SJCRH30 (cell line): Measurements from ENCODE around the gene YARS2. TPM values are rescaled to one million over a fixed set of nuclear protein-coding genes. Genes with fewer than 3 reads are reported as not detected.

Experiments
- DNase-seq, 2 experiments: peaks; one replicate each; pipeline ENCODE4 v3.0.0-alpha.2; 2015 to 2020
- H3K27ac ChIP-seq: fragments of 250-450 bp; sonication (Bioruptor Pico); 2 replicates; pipeline ENCODE4 v1.5.1; 2020; ENCODE audit warnings: mild to moderate bottlenecking, moderate library complexity
- H3K27me3 ChIP-seq: fragments of 250-450 bp; sonication (Bioruptor Pico); 2 replicates; pipeline ENCODE4 v1.5.1; 2020; ENCODE audit warnings: mild to moderate bottlenecking, moderate library complexity
- H3K36me3 ChIP-seq: fragments of 250-450 bp; sonication (Bioruptor Pico); 2 replicates; pipeline ENCODE4 v1.5.1; 2020; ENCODE audit warnings: mild to moderate bottlenecking, moderate library complexity
- H3K4me1 ChIP-seq: fragments of 250-450 bp; sonication (Bioruptor Pico); 2 replicates; pipeline ENCODE4 v1.5.1; 2020; ENCODE audit warnings: mild to moderate bottlenecking, moderate library complexity
- H3K4me3 ChIP-seq: fragments of 250-450 bp; sonication (Bioruptor Pico); 2 replicates; pipeline ENCODE4 v1.5.1; 2020; ENCODE audit warnings: mild to moderate bottlenecking, moderate library complexity
- H3K9me3 ChIP-seq: fragments of 250-450 bp; sonication (Bioruptor Pico); replicated peaks from 2 replicates; pipeline ENCODE4 v1.5.1; 2020; ENCODE audit warnings: mild to moderate bottlenecking, moderate library complexity
- total RNA-seq: library from RNA; depleted of rRNA; stranded (reverse); fragments of >200 nt; shearing (Covaris generic); gene quantifications from 2 replicates; pipeline ENCODE4 v1.2.3, GENCODE V29; 2014

YARS2 gene
- total RNA-seq, 1 experiment from 2014 or later = 28.8 TPM

DNA sequence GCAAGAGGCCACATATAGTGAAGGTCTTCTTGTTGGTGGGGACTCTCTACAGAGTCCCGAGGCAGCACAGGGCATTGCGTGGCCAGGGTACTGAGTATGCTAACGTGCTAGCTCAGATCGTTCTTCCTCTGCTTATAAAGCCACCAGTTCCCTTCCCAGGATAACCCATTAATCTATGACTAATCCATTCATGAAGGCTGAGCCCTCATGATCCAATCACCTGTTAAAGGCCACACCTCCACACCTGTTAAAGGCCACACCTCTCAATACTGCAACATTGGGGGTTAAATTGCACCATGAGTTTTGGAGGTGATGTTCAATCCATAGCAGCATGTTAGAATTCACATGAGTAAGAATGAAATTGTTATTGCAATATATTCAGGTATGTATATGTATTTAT, 12.8 kb upstream of the YARS2 start:
- no peaks in the 10 kb centered on the region for H3K9me3 ChIP-seq
- no peaks in the 10 kb centered on the region for H3K4me1 ChIP-seq
- no peak overlapping the region for H3K4me3 ChIP-seq
- H3K27ac ChIP-seq = no peak overlapping the region
- no peak for DNase-seq
- peaks cover 3% of the 10 kb centered on the region; the same call in 1 of the 2 replicates for H3K27me3 ChIP-seq
- H3K36me3 ChIP-seq = no peaks in the 10 kb centered on the region

DNA sequence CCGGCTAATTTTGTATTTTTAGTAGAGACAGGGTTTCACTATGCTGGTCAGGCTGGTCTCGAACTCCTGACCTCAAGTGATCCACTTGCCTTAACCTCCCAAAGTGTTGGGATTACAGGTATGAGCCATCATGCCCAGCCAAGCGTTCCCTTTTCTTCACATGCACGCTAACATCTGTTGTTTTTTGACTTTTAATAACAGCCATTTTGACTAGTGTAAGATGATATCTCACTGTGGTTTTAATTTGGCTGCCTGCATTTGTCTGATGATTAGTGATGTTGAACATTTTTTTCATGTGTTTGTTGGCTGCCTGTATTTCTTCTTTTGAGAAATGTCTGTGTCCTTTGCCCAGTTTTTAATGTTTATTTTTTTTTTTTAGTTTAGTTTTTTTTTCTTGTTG, 10.2 kb upstream of the YARS2 start:
- H3K9me3 ChIP-seq = no peaks in the 10 kb centered on the region
- H3K27me3 ChIP-seq = no peaks in the 10 kb centered on the region
- H3K4me1 ChIP-seq = no peaks in the 10 kb centered on the region
- no peak overlapping the region for H3K4me3 ChIP-seq
- DNase-seq = peak in 1 of 2 experiments; percentile 29
- no peaks in the 10 kb centered on the region for H3K36me3 ChIP-seq
- H3K27ac ChIP-seq = no peak overlapping the region

- H3K27me3 ChIP-seq = no peaks in the 10 kb centered on the region
- no peaks in the 10 kb centered on the region for H3K4me1 ChIP-seq
- no peaks in the 10 kb centered on the region for H3K9me3 ChIP-seq
- no peaks in the 10 kb centered on the region for H3K36me3 ChIP-seq
- DNase-seq = no peak
- H3K4me3 ChIP-seq = no peak overlapping the region
- no peak overlapping the region for H3K27ac ChIP-seq
Measured at GRCh38 chr12:32761716-32762115, 6.0 kb upstream of the YARS2 start.

DNA sequence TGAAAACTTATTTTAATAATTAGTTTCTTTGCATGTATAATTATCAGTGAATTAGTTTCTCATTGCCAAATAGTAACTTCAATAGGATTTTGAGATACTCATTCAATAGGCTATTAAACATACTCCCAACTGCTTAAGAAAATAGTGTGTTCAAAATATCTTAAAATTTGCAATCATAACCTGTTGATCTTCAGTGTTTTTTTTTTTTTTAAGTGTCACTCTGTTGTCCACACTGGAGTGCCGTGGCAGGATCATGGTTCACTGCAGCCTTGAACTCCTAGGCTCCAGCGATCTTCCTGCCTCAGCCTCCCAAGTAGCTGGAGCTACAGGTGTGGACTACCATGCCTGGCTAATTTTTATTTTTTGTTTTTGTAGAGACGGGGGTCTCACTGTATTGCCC, 1.5 kb upstream of the YARS2 start:
- Histone ChIP-seq H3K27ac (no peak overlapping the region), H3K36me3 (peaks cover 10% of the 10 kb centered on the region), H3K27me3 (no peaks in the 10 kb centered on the region), H3K9me3 (no peaks in the 10 kb centered on the region), H3K4me3 (no peak overlapping the region), H3K4me1 (peaks cover 5% of the 10 kb centered on the region; the same call in 1 of the 2 replicates)
- DNase-seq = no peak

GRCh38 chr12:32756476-32757066, 874 bp upstream of the YARS2 start:
- Histone ChIP-seq H3K27me3 (no peaks in the 10 kb centered on the region), H3K36me3 (peaks cover 12% of the 10 kb centered on the region), H3K9me3 (no peaks in the 10 kb centered on the region), H3K27ac (no peak overlapping the region), H3K4me1 (peaks cover 5% of the 10 kb centered on the region; the same call in 1 of the 2 replicates), H3K4me3 (peak overlapping the region; percentile 98)
- no peak for DNase-seq

GRCh38 chr12:32755051-32755653, 545 bp downstream of the YARS2 start:
- H3K27me3 ChIP-seq = no peaks in the 10 kb centered on the region
- peak; percentile 90 to 91 for DNase-seq
- H3K4me3 ChIP-seq = peak overlapping the region; percentile 98
- peaks cover 20% of the 10 kb centered on the region for H3K36me3 ChIP-seq
- H3K4me1 ChIP-seq = peaks cover 5% of the 10 kb centered on the region; the same call in 1 of the 2 replicates
- peak overlapping the region; percentile 91 for H3K27ac ChIP-seq
- H3K9me3 ChIP-seq = no peaks in the 10 kb centered on the region

DNA sequence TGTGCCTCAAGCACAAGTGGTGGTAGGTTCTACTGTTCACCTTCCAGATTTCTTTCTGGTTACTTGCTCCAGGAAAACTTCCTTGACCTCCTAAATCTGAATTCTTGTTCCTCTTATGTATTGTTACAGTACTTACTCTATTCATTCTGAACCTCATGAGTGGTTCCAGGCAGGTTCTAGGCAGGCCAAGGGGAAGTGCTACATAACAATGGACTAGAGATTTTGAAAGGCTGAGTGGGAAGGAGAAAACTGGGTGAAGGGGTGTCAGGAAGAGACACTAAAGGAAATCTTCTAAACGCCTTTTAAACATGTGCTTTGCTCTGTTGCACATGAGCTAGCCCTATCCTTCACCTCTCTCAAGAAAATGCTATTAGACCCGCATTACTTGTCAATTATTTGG, 1.6 kb downstream of the YARS2 start:
- Histone ChIP-seq H3K36me3 (peaks cover 31% of the 10 kb centered on the region), H3K27ac (no peak overlapping the region), H3K4me3 (peak overlapping the region; percentile 98), H3K27me3 (no peaks in the 10 kb centered on the region), H3K4me1 (peaks cover 5% of the 10 kb centered on the region; the same call in 1 of the 2 replicates), H3K9me3 (no peaks in the 10 kb centered on the region)
- DNase-seq = peak in 1 of 2 experiments; percentile 4

DNA sequence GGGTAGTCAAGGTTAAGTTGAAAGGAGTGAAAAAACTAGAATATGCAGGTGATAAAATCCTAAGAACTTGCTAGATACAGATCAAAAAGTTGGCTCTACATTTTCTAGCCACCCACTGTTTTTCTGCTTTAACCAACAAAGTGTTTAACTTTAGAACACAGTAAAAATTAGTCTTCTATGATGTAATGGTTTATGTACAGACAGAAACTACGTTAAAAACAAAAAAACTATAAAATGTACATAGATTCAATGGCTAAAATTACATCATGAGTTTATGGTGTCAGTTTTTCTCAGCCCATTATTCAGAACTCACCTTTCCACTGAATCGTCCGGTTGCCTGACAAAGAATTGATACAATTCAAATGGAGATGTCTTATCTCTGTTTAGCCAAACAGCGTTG, 2.1 kb downstream of the YARS2 start:
- peaks cover 5% of the 10 kb centered on the region; the same call in 1 of the 2 replicates for H3K4me1 ChIP-seq
- no peak overlapping the region for H3K27ac ChIP-seq
- no peak for DNase-seq
- H3K4me3 ChIP-seq = no peak overlapping the region
- no peaks in the 10 kb centered on the region for H3K27me3 ChIP-seq
- peaks cover 36% of the 10 kb centered on the region for H3K36me3 ChIP-seq
- no peaks in the 10 kb centered on the region for H3K9me3 ChIP-seq

- H3K36me3 ChIP-seq = peaks cover 63% of the 10 kb centered on the region
Measured at GRCh38 chr12:32743264-32743663, 12.4 kb downstream of the YARS2 start.

DNA sequence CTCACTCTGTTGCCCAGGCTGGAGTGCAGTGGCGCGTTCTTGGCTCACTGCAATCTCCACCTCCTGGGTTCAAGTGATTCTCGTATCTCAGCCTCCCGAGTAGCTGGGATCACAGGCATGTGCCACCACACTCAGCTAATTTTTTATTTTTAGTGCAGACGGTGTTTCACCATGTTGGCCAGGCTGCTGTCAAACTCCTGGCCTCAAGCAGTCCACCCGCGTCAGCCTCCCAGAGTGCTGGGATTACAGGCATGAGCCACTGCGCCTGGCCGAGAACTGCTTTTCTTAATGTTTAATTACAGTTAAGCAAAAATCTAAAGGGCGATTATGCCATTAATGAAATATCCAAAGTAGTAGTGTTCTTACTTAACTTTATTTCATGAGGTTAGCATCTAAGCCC, 13.6 kb downstream of the YARS2 start:
- DNase-seq = no peak
- Histone ChIP-seq H3K27ac (no peak overlapping the region), H3K36me3 (peaks cover 65% of the 10 kb centered on the region), H3K4me3 (no peak overlapping the region), H3K27me3 (no peaks in the 10 kb centered on the region), H3K9me3 (no peaks in the 10 kb centered on the region), H3K4me1 (no peaks in the 10 kb centered on the region)

More at GRCh38 chr12:32743264-32743663, 12.4 kb downstream of the YARS2 start:
- no peaks in the 10 kb centered on the region for H3K27me3 ChIP-seq
- no peaks in the 10 kb centered on the region for H3K9me3 ChIP-seq
- DNase-seq = no peak
- H3K4me1 ChIP-seq = no peaks in the 10 kb centered on the region
- H3K27ac ChIP-seq = no peak overlapping the region
- no peak overlapping the region for H3K4me3 ChIP-seq

GRCh38 chr12:32739279-32739678, 16.4 kb downstream of the YARS2 start:
- Histone ChIP-seq H3K27ac (no peak overlapping the region), H3K9me3 (no peaks in the 10 kb centered on the region), H3K27me3 (no peaks in the 10 kb centered on the region), H3K36me3 (peaks cover 57% of the 10 kb centered on the region), H3K4me3 (no peak overlapping the region), H3K4me1 (no peaks in the 10 kb centered on the region)
- DNase-seq = no peak

DNA sequence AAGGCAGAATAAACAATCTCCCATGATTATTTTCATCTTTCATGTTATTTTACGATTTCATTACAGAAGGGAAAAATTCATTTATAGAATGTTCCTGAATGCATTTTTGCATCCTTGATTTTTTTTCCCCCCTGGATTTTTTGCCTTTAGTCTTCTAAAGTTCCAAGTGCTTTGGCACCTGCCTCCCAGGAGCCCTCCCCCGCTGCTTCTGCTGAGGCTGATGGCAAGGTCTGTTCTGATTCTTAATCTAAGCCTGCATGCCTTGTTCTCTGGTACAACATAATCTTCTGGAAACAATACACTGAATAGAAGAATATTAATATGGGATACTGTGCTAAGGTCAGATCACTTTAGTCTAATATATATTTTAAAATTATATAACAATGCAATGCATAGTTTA, 18.0 kb downstream of the YARS2 start:
- Histone ChIP-seq H3K27ac (no peak overlapping the region), H3K36me3 (peaks cover 45% of the 10 kb centered on the region), H3K27me3 (no peaks in the 10 kb centered on the region), H3K9me3 (no peaks in the 10 kb centered on the region), H3K4me3 (no peak overlapping the region), H3K4me1 (no peaks in the 10 kb centered on the region)
- DNase-seq = no peak

DNA sequence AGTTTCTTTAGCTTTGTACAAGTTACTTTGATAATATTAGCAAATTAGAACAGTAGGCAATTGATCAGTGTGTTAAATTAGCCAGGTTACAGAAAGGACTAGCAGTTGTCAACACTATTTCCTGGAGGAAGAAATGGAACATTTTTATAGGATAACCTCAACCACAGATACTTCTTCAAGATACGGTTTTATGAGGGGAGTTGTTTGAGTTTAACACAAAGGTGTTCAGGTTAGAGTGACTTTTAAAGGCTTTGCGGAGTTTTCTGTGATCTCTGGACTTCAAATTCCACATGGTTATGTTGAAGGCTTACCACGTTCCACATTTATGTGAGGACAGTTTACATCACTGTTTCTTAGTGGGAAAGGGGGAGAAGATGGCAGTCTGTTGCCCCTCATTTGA, 19.3 kb downstream of the YARS2 start:
- no peaks in the 10 kb centered on the region for H3K9me3 ChIP-seq
- H3K27me3 ChIP-seq = no peaks in the 10 kb centered on the region
- no peak for DNase-seq
- H3K27ac ChIP-seq = no peak overlapping the region
- peaks cover 45% of the 10 kb centered on the region for H3K36me3 ChIP-seq
- H3K4me3 ChIP-seq = no peak overlapping the region
- H3K4me1 ChIP-seq = no peaks in the 10 kb centered on the region

DNA sequence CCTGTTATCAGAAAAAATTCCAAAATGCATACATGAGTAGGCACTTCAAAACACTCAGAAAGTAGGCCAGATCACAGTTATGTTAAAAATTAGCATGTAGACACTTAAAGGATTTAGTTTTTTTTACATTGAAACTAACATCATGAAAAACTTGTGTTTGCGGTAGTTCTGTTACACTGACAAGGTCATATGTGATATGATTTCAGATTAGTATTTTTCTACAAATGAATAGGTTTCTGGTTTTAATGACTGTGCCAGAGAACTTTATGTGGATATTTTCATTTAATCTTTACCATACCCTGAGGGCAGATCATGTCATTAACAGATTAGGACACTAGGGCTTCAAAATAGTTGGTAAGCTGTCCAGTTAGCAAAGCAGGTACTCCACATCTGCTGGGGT, 20.7 kb downstream of the YARS2 start:
- Histone ChIP-seq H3K27me3 (no peaks in the 10 kb centered on the region), H3K36me3 (peaks cover 40% of the 10 kb centered on the region), H3K4me1 (no peaks in the 10 kb centered on the region), H3K4me3 (no peak overlapping the region), H3K9me3 (no peaks in the 10 kb centered on the region), H3K27ac (no peak overlapping the region)
- no peak for DNase-seq

GRCh38 chr12:32727237-32727636, 28.5 kb downstream of the YARS2 start:
- Histone ChIP-seq H3K27me3 (no peaks in the 10 kb centered on the region), H3K9me3 (no peaks in the 10 kb centered on the region), H3K27ac (no peak overlapping the region), H3K4me3 (no peak overlapping the region), H3K4me1 (no peaks in the 10 kb centered on the region), H3K36me3 (peaks cover 30% of the 10 kb centered on the region)
- DNase-seq = no peak

DNA sequence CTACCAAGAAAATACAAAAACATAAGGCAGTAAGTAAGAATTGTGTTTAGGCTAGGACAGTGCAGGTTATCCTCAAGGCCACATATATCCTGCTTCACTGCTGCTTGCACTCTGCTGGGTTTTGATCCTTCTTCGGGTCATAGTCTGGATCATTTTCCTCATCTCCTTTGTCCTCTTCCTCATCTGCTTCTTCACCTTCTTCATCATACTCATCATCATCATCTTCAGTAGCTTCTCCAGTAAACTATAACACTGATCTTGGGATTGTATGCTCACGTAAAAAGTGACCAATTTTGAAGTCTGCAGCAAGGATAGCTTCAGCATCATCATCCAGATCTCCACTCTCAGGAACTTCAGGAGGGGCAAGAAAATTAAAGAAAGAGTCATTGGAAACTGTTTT, 29.4 kb downstream of the YARS2 start:
- no peak overlapping the region for H3K4me3 ChIP-seq
- no peak for DNase-seq
- peaks cover 28% of the 10 kb centered on the region for H3K36me3 ChIP-seq
- no peak overlapping the region for H3K27ac ChIP-seq
- no peaks in the 10 kb centered on the region for H3K9me3 ChIP-seq
- no peaks in the 10 kb centered on the region for H3K4me1 ChIP-seq
- H3K27me3 ChIP-seq = no peaks in the 10 kb centered on the region
